Measurements from ENCODE around the gene MAP7D3.

MAP7D3 gene

GRCh38 chrX:136185401-136186022 is 65.7 kb downstream of the MAP7D3 start:
- no peak for DNase-seq (ENCODE audit: low read depth)
- no peak overlapping the region for H3K4me3 ChIP-seq (ENCODE audit: low read depth, low read length)
- TF ChIP-seq, protein P1, sequence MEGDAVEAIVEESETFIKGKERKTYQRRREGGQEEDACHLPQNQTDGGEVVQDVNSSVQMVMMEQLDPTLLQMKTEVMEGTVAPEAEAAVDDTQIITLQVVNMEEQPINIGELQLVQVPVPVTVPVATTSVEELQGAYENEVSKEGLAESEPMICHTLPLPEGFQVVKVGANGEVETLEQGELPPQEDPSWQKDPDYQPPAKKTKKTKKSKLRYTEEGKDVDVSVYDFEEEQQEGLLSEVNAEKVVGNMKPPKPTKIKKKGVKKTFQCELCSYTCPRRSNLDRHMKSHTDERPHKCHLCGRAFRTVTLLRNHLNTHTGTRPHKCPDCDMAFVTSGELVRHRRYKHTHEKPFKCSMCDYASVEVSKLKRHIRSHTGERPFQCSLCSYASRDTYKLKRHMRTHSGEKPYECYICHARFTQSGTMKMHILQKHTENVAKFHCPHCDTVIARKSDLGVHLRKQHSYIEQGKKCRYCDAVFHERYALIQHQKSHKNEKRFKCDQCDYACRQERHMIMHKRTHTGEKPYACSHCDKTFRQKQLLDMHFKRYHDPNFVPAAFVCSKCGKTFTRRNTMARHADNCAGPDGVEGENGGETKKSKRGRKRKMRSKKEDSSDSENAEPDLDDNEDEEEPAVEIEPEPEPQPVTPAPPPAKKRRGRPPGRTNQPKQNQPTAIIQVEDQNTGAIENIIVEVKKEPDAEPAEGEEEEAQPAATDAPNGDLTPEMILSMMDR (IDR thresholded peaks at IDR 0.05; ENCODE audit: control insufficient read depth, extremely low read depth, insufficient read depth), result no peak

DNA sequence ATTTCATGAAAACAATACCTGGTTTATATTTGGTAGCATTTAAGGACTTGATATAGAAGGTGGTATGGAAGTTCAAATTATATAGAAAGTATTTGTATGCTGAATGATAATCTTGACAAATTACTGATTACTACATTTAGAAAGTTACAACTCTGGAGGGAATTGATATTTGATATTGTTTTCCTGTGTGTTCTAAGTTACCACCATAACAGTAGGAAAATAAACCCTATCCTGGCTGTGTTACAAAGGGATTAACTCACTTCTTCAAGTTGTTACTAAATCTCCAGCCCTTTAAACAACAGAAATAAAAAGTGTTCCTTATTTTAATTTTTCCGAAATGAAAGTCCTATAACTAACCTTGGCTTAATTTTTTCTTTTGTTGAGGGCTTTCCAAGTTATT is 67.3 kb downstream of the MAP7D3 start:
- H3K4me3 ChIP-seq (ENCODE audit: low read depth, low read length), result no peak overlapping the region
- no peak for DNase-seq (ENCODE audit: low read depth)
- TF ChIP-seq, protein P1 (IDR thresholded peaks at IDR 0.05; ENCODE audit: control insufficient read depth, extremely low read depth, insufficient read depth), result no peak

GRCh38 chrX:136183172-136183571 is 68.0 kb downstream of the MAP7D3 start:
- H3K4me3 ChIP-seq (ENCODE audit: low read depth, low read length), result no peak overlapping the region
- no peak for DNase-seq (ENCODE audit: low read depth)
- TF ChIP-seq, protein P1 (IDR thresholded peaks at IDR 0.05; ENCODE audit: control insufficient read depth, extremely low read depth, insufficient read depth), result no peak

DNA sequence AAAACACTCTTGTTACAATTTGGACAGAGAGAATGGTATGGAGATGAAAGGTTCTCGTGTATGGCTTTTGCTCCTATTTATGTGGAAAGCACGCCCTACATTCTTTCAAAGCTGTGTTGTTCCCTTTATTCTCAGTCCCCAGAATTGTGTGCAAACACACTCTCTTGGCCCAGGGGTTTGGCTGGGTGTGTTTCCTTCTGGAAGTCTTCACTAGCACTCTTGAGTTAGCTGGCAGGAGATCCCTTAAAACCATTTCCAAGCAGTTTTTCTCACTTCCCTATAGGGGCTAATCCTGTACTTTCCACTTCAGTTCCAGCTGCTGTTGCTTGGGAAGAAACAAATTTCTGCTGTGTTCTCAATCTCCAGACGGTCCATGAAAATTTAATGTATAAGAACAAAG is 68.8 kb downstream of the MAP7D3 start:
- no peak for DNase-seq (ENCODE audit: low read depth)
- H3K4me3 ChIP-seq (ENCODE audit: low read depth, low read length), result no peak overlapping the region
- TF ChIP-seq, protein P1 (IDR thresholded peaks at IDR 0.05; ENCODE audit: control insufficient read depth, extremely low read depth, insufficient read depth), result no peak

DNA sequence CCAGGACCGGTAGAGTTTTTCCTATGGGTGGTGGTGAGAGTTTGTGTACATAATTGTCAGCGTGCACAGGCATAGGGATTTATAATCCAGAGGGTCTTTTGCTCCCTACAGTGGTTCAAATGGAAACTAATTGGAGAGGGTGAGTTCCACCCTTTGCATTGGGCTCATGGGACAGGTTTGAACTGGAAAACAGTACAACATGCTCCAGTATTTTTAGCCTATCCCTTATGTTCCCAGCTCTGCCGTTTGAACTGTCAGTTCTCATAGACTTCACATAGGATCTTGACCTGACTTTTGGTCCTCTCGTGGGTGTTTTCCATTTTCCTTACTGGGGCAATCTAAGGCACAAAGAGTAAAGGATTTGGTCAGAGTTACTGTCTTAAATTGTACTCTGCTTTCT is 72.1 kb downstream of the MAP7D3 start:
- TF ChIP-seq, protein P1 (IDR thresholded peaks at IDR 0.05; ENCODE audit: control insufficient read depth, extremely low read depth, insufficient read depth), result no peak
- no peak overlapping the region for H3K4me3 ChIP-seq (ENCODE audit: low read depth, low read length)
- no peak for DNase-seq (ENCODE audit: low read depth)

DNA sequence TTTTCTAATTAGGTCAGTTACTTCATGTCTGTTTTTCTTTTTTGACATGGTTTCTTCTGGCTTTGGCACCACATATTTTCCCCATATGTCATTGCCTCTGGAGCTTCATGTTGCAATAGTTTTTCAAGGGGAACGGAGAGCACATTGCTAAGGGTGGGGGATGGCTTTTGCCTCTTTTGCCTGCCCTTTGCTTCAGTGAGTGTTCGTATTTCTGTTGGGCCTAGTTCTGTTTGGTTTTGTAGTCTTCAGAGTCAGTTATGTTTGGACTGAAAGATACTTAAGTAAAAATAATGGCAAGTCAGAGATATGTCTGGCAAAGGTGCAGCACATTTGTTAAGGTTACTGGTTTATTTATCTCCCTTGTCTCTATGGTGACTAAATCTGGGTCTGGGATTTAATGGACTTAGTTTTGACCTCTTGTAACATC is 74.8 kb downstream of the MAP7D3 start:
- no peak overlapping the region for H3K4me3 ChIP-seq (ENCODE audit: low read depth, low read length)
- TF ChIP-seq, protein P1 (IDR thresholded peaks at IDR 0.05; ENCODE audit: control insufficient read depth, extremely low read depth, insufficient read depth), result no peak
- DNase-seq (ENCODE audit: low read depth), result no peak

- no peak overlapping the region for H3K4me3 ChIP-seq (ENCODE audit: low read depth, low read length)
- TF ChIP-seq, protein P1 (IDR thresholded peaks at IDR 0.05; ENCODE audit: control insufficient read depth, extremely low read depth, insufficient read depth), result no peak
- DNase-seq (ENCODE audit: low read depth), result no peak
Measured at GRCh38 chrX:136171420-136171819, 79.8 kb downstream of the MAP7D3 start.
